ENCODE results near the gene OR14J1.

- TF ChIP-seq ZNF565 (CRISPR knock-in tag; conservative IDR thresholded peaks at IDR 0.05; ENCODE audit: low read depth) (no peak), ZC3H10 (CRISPR knock-in tag; IDR thresholded peaks at IDR 0.05) (no peak), ZFP30 (CRISPR knock-in tag; IDR thresholded peaks at IDR 0.05) (no peak)
These were observed 49.8 kb upstream of the OR14J1 start for GRCh38 chr6:29251736-29252135.

Data from SK-N-SH treated with all-trans-retinoic acid at 6 μM for 48 hours (cell line).